GM18861 (cell line): ENCODE measurements around the gene EML1.
"Not testable (repeated sequence)": the region's sequence is repeated elsewhere in the genome, so short reads cannot be mapped to it uniquely, and the experiment has no call there.

Experiments used
- ATAC-seq: cut with Tn5 transposase; IDR thresholded peaks from one replicate; pipeline ENCODE4 v1.9.1; 2021; ENCODE audit not compliant: unreplicated experiment

EML1 gene

DNA sequence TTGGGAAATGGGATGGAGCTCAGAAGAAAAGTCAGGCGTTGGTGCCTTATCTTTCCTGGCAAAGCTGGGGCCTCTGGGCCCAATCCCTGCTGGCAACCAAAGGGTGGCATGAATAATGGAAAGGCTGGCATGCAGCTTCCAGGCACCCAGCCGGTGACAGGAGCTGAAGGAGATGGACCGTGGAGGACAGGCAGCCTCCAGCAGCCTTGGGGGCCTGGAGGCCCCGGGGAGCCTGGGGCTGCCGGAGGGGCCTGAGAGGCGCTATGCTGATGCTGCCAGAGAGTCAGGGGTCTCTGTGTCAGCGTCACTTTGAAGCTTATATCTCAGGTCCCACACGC, 38.2 kb upstream of the EML1 start:
- ATAC-seq: no peak

DNA sequence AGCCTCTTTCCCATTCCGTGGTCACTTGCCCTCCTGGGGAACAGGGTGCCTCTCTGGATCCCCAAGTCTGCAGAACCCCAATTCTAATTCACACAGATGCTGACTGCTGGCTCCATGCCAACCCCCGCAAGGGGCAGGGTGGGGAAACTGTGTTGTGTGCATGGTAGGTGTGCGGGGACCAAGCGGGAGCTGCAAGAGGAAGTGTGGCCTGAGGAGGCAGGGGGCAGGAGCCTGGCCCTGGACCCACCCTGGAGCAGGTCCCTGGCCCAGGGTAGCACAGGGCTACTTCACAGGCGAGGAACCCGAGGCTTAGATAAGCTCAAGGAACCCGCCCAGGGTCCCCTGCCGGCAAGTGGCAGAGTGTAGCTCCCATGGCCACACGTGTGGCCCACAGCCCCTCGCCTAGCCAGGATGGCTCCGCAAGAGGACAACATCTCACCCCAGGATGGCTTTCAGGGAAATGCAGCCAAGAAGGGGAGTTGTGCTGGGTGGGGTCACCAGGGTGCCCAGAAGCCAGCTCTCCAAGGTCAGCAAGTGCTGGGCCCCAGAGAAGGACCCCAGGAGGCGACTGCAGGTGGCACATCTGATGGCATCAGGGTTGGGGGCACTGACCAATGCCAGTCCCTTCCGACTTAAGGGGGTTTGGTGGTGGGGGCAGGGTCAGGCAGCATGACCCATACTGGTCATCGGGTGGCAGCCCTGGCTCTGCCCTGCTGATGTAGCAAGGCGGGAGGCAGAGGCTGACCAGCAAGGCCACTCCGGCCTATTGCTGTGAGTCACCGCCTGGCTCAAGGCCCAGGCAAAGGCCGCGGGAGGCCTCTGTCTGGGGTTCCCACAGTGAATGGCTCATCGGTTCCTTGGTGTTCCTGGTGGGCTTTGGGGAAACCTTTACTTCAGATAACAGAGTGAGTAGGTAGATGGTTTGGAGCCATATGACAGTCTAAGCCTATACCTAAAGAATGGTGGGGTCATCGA, 37.3 kb upstream of the EML1 start:
- ATAC-seq: no peak

DNA sequence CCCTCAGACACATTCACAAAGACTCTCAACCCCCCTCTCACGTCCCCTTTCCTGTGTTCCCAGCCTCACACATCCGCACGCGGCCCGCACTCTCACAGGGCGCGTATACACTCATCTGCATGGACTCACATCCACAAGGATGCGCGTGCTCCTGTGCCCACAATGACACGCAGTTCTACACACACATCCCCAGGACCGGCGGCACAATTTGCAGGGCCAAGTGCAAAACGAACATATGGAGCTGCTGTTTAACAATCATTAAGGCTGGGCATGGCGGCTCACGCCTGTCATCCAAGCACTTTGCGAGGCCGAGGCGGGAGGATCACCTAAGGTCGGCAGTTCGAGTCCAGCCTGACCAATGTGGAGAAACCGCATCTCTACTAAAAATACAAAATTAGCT, 36.4 kb upstream of the EML1 start:
- no peak for ATAC-seq

DNA sequence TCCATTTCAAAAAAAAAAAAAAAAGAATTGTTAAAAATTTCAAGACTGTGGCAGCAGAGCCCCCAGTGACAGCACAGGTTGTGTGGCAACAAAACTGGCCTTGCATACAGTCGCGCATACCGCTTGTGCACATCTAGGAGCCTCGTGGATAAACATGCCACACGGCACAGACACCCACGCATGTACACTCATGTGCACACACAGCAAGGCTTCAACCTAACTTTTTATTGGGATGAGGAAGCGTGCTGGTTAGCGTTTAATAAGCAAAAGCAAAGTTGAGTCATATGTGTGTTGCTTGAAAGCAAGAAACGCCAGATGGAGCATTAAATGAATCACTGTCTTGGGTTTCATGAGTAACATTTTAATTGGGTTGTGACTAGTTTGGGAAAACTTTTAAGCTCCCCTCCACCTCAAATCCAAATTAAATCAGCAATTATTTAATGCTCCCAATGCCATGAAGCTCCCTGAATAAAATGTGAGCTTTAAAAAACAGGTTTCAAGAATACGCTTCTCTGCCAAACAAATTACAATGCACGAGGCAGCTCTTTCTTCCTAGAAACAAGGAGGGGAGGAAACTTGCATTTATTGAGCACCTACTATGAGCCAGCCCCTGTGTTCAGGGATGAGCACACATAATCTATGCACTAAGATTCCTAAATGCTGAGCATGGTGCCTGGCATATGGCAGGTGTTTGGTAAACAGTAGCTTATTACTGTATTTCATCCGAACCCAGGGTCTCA, 35.7 kb upstream of the EML1 start:
- no peak for ATAC-seq

DNA sequence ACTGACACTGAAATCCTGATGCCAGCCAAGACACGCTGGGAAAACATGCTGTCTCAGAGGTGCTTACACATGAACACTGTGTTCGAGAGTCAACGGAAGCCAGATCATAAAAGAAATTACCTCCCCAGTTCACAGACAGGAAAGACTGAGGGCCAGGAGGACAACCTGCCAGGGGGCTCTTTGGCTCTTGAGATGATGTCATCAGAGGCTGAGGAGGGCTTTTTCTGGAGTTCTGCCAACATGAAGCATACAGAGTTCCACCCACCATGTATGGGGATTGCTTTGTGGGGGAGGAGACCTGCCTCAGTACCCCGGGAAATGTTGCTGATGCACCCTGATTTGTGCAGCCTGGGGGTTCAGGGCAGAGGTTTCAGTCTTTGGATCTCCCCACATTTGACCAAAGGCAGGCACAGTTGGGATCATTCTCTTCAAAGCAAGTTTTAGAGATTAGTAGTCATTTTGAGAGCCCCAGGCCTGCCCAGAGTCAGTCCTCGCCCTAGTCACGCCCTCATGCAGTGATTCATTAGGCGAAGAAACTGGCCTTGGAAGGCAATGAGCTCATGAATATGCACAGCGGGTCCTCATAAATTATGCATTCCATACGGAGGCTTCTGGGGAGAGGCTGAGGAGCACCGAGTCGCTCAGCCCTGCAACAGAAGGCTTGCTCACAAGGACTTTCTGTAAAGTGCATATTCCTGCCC, 34.9 kb upstream of the EML1 start:
- no peak for ATAC-seq

DNA sequence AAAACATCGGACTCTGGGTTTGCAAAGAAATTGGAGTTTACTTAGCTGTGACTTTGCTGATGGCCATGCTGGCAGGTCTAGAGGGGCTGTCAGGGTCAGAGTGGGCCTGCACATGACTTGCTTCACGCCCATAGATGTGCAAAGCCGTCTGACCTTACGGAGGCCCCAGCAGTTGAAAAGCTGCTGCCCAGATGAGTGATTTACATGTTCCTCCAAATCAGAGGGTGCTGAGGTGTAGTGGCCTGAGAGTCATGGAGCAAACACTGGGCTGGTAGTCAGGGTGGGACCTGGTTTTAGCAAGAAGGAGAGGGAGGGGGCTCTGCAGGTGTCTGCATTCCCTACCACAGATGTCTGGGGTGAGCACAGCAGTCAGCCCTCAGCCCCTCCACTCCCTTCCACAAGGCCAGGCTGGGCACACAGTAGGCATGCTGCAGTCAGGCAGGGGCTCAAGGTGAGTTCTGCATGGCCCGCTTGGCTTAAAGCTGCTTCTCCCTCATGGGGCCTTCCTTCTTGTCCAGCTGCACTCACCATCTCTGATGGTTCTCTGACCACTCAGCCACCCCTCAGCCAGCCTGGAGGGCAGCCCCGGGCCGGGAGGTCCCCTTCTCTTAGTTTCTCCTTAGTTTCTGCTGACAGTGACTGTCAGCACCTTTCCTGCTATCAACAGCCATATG, 34.2 kb upstream of the EML1 start:
- ATAC-seq: no peak

DNA sequence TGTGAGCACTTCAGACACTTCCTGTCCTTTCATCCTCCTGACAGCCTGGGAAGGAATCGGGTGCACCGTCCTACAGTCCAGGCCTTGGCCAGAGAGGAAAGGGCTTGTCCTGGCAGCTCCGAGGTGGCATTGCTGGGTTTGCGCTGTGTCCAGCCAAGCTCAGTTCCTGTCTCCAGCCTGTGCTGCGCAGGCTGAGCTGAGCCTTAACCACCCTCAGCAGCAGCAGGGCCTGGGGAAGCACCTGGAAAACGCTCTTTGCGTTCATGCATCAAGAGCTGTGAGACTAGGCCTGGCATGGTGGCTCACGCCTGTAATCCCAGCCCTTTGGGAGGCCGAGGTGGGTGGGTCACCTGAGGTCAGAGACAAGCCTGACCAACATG, 33.7 kb upstream of the EML1 start:
- ATAC-seq: no peak

DNA sequence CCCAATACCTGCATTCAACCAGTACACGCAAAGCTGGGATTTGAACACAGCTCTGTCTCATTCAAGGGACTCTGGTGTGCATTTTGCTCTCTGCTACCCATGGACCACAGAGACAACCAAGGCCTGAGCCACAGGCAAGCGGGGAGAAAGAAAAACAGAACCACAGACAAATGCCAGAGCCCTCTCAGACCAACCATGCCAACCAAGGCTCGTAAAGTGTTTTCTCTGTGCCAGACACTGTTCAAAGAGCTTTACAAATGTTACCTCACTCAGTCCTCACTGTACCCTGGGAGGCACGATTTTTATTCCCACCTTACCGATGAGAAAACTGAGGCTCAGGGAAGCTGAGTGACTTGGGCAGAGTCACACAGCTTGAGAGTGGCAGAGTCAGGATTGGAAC, 32.4 kb upstream of the EML1 start:
- ATAC-seq: no peak

DNA sequence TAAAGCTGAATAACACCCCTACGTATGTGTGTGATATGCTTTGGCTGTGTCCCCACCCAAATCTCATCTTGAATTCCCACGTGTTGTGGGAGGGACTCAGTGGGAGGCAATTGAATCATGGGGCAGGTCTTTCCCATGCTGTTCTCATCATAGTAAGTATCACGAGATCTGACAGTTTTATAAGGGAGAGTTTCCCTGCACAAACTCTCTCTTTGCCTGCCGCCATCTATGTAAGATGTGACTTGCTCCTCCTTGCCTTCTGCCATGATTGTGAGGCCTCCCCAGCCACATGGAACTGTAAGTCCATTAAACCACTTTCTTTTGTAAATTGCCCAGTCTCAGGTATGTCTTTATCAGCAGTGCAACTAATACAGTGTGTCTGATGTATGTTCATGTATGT, 30.3 kb upstream of the EML1 start:
- ATAC-seq: not testable (repeated sequence)

DNA sequence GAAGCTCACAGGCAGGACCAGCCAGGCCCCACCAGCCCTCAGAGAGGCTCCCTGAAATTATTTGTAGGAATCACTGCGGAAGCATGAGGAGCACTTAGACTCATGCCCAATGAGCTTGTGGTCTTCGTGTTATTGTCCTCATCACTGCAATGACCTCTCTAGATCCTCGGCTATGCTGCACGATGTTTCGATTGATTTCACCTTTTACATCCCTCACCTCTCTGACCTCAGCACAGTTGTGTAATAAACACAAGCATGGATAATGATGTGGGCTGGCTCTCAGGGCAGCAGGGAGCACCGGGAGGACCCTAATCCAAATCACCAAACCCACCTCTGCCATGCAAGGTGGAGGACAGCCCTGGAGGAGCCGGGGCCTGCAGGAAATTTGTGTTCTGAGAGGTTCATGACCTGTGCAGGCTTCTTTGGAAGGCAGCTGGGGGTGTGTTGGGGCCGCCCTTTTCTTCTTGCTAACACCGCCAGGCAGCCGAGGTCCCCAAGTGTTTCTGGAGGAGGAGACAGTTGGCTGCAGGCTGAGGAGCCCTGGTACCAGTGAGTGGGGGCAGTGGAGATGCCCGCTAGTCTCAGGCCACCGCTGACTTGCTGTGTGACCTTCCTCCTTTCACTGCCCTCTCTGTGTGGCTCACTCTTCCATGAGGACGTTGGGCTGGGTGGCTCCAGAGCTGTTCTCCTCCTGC, 29.5 kb upstream of the EML1 start:
- ATAC-seq: no peak

DNA sequence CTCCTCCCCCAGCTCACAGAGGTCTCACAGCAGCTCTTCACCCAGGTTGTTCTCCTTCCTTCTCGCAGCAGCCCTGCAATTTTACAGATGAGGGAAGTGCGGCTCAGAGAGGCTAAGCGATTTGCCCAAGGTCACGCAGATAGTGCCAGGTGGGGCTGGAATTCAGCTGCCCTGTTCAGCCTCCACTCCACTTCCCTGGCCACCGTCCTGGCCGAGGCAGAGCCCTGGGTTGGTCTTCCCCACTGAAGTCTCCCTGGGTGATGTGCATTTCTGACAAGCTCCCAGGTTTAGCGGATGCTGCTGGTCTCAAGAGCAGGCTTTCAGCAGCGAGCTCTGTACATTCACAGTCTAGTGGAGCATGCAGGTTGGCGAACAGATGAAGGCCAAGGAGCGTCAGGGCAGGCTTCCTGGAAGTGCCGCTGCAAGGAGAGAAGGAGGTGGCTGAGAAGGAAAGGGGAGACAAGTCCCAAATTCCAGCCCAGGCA, 28.9 kb upstream of the EML1 start:
- ATAC-seq: no peak

DNA sequence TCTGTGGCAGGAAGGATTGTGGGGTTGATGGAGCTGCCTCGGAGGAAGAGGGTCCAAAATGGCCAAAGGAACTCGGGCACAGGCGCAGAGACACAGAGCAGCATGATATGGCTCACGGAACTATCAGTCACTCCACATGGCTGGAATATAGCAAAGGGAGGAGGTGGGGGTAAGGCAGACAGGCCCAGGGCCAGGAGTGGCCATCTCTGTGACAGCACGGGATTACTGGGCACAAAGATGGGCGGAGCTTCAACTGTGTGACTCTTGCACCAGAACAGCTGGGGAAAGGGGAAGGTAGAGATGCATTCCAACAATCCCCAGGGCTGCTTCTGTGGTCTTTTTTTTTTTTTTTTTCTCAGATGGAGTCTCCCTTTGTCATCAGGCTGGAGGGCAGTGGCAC, 24.8 kb upstream of the EML1 start:
- ATAC-seq: no peak

DNA sequence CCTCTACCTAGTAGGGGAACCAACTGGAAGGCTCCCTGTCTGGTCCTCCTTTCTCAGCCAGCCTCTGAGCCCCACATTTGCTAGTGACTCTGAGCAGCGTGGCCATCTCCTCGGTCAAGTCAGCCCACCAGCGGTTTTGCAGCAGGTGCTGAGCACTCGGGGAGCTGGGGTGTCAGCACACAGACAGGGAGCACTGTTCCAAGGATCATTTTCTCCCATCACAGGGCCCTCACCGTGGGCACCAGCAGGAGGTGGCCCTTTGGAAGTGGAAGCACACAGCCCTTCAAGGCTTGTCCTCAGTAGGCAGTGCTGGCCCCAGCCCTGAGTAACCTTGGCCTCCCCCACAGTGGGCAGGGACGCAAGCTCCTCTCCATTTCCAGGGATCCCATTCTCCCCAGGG, 24.1 kb upstream of the EML1 start:
- no peak for ATAC-seq

DNA sequence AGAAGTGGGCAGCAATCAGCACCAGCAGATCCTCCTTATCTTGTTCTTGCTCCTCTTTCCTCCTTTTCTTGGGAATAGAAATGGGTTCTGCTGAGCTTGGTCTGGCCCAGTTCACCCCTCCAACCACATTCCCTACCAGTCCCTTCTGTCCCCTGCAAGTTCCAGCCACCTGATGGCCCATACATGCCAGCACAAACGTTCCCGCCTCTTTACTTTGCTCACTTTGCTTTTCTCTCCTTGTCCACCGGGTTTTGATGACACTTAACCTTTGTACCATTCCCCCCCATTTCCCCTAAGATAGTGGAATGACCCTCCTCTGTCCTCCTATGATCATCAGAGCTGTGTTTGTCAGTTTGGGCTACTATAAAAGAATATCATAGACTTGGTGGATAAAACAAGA, 23.4 kb upstream of the EML1 start:
- ATAC-seq: no peak

DNA sequence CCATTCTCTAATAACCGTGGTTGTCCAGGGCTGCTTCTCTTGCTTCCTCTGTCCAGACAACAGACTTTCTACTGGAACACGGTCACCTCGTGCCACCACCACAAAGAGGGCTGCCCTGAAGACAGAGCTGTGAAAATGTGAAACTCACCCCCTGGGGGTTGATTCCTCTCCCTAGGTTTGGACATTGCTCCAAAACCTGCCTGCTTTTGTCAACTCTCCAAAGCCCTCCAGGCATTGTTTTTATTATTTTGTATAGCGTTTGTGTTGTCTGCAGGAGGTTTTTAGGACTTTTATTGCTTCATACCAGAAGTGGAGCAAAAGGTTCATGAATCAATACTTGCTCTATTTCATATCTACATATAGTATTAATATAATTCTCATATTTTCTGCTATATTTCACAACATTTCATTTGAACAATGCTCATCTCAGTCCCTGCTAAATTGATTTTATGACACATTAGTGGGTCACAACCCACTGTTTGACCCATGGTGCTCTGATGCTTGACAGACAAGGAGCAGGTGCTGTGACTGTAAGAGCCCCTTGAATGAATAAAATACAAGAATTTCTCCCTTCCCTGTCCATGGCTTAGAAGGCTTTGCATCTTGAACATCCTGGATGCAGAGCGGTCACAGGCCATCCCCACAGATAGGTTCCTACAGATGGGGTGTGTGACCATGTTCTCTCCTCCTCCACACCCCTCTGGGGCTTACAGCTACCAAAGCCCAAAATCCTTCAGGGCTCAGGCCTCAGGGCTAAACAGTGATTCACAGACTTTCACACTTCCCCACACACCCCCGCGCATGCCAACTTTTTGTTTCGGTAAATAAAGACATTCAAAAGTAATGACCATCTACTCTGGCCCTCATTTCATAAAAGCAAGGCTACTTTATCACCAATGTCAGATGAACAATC, 20.6 kb upstream of the EML1 start:
- ATAC-seq: no peak

DNA sequence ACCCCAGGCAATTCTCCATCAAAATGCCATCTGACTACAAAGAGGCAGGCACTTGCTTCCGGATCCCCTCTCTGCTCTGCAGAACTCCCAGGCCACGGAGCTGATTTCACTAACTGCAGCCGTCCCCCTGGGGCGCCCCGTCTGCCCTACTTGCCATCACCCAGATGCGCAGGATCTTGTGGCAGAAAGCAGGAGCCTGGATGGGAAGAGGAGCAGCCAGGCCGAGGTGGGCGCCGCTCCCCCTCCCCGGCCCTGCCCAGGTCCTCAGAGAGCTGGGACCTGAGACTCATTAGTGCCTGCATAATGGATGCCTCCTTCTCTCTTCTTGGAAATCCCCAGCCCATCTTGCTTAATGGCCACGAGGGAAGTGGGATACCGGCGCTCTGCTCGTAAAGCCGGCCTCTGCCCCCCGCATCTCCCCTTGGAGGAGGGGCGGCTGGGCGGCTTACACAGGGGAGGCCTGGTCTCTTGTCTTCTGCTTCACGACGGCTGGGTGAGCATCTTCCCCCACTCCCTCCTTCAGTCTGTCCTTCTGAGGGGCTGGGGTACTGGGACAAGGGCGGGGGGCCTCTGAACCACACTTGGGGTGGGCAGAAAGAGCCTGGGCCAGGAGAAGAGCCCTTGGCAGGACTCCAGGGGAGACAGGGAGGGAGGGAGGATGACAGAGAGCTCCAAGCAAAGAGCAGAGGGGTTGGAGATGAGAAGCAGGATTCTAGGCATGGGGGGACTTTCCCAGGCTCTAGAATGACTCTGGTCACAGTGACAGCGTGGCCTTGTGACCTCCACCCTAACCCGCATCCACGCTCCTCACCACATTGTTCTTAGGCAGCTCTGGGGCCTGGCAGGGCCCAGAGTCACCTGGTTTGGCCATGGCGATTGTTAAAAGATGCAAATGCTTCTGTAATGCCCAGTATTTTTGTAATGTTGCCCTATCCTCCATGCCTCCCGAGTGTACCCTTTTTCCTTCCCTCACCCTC, 19.4 kb upstream of the EML1 start:
- ATAC-seq: no peak

DNA sequence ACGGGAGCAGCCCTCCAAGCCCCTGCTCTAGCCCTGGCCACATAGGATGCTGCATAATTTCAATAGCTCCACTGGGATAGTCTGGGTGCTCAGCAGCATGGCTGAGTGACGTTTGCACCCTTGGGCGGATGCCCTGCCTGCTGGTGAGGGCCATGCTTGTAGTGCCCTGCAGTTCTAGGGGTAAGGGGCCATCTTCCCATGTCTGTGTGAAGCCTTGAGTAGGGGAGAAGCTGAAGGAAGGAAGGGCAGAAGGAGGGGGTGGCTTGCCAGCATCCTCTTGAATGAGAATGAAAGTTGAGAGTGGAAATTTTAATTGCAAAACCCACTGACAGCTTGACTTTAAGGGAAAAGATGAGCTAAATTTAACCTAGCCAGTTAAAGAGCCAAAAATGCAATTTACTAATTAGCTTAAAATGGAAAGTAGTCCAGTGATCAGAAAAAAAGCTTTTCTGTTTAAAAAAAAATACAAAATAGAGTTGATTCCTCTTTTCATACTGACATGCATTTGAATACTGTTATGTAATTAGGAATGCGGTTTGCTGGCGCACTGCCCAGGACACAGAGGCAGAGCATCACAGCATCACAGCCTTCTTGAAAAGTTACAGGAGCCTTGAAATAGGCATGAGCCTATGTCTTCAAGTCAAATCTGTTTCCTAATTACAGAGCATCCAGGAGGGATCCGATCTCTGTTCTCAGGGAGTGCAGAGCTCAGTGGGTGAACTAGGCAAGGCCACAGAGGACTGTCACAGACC, 18.5 kb upstream of the EML1 start:
- ATAC-seq: no peak

DNA sequence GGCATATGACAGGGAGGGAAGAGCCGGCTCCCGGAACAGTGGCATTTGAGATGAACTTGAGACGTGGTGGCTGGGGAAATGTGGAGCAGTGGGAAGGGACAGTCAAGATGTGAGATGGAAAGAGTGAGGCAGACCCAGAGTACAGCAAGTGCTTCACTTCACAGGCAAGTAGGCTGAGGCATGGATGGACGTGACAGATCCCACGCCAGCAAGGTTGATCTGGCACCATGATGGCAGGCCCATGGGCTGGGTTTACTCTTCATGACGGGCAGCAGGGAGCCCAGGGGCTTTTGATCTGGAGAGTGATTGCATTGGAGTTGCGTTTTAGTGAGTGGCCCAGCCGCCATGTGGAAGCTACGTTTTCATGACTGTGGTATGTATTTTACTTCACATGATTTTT, 17.9 kb upstream of the EML1 start:
- ATAC-seq: no peak
